Hair follicular keratinocyte (primary cell): ENCODE results near the gene ACSL6. TPM values are rescaled to one million over a fixed set of nuclear protein-coding genes. Genes with fewer than 3 reads are reported as not detected.

ENCODE experiments used
- total RNA-seq: library from RNA; depleted of rRNA; stranded (reverse); fragments of >200 nt; gene quantifications from 2 replicates; pipeline ENCODE4 v1.2.3, GENCODE V29; 2015

The ACSL6 gene, protein sequence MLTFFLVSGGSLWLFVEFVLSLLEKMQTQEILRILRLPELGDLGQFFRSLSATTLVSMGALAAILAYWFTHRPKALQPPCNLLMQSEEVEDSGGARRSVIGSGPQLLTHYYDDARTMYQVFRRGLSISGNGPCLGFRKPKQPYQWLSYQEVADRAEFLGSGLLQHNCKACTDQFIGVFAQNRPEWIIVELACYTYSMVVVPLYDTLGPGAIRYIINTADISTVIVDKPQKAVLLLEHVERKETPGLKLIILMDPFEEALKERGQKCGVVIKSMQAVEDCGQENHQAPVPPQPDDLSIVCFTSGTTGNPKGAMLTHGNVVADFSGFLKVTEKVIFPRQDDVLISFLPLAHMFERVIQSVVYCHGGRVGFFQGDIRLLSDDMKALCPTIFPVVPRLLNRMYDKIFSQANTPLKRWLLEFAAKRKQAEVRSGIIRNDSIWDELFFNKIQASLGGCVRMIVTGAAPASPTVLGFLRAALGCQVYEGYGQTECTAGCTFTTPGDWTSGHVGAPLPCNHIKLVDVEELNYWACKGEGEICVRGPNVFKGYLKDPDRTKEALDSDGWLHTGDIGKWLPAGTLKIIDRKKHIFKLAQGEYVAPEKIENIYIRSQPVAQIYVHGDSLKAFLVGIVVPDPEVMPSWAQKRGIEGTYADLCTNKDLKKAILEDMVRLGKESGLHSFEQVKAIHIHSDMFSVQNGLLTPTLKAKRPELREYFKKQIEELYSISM
- total RNA-seq: 0.39 TPM in 1 of 2 replicates, not detected in the other

DNA sequence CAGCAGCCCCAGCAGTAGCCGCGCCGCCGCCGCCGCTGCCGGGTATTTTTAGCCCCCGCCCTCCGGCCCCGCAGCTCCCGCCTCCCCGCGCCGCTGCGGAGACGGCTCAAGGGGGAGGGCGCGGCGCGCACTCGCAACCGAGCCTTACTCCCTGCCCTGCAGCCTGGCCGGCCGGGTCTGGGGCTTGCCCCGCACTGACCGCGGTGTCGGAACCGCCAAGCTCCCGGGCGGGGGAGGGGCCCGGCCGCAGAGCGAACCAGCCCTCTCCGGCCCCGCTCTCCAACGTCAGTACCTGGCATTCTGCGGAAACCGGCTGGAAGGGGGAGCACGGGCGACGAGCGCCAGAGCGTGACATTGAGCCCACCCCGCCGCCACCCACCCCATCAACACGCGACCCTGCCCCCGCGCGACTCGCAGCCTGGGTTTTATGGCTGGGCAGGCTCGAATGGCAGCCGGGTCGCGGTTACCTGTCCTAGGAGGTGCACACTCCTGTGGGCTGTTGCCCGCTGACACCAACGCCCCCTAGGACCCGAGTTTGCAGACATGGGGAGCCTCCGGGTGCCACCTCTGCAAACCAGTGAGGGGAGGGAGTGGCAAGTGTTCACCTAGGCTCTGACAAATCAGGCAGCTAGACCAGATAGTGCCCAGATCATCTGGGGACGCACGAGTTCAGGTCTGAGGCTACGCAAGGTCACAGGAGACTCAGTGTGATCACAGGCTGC, at the start of gene ACSL6:
Gene ACSL6, minus strand, starts transcription at position 37 of the 722 bp plus-strand sequence. CDS start 105 bp downstream, outside the sequence.

DNA sequence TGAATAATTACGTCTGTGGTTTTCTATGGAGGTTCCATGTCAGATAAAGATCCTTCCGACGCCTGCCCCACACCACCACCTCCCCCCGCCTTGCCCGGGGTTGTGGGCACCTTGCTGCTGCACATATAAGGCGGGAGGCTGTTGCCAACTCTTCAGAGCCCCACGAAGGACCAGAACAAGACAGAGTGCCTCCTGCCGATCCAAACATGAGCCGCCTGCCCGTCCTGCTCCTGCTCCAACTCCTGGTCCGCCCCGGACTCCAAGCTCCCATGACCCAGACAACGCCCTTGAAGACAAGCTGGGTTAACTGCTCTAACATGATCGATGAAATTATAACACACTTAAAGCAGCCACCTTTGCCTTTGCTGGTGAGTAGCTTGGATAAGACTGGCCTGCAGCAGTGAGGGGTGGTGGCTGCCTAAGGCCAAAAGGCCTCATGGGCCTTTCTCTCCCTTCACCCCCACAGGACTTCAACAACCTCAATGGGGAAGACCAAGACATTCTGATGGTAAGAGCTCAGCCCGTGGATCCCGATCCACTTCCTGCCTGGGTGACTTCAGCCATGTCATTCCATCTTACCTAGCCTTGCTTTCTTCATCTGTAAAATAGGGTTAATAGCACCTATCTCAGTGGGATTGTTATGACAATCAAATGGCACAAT, 49.2 kb upstream of the ACSL6 start, which contains the start of gene IL3:
Gene IL3, plus strand, starts transcription at position 155 of the 661 bp plus-strand sequence. Its CDS starts 52 bp downstream, at position 207.

DNA sequence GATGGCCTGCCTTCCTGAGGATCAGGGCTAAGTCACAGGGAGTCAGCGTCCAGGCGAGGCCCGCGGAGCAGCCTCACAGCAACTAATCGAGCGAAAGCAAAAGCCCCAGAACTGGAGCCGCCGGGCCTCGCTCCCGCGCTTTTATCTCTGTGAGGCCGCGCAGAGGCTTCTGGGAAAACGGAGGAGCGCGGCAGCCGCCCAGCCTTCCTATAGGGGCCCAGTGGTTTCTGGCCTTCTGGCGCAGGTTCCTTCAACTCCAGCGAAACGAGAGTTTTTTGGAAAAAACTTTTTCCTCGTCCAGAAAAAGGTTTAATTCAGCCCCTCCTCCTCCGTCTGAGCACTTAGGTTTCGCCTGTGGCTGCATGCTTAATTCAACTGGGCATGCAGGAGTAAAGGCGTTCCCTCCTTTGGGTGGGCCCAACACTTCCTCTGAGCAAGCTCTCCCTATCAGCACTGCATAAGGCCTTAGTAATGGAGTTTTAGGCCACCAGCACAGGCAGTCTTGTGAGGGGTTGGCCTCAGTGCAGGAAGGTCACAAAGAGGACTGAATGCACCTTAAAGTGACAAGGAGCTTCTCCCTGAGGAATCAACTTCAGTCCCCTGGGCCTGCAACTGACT, 65.8 kb downstream of the ACSL6 start, which contains the start of gene MEIKIN:
Gene MEIKIN, minus strand, starts transcription at position 113 of the 618 bp plus-strand sequence. CDS start 158 bp downstream, outside the sequence.

Other genes with a start within 250 kb of the ACSL6 start
- gene FNIP1, start 214.6 kb downstream of the ACSL6 start, total RNA-seq: 10.6 and 14.6 TPM in 2 replicates
- gene MEIKIN, start 66.0 kb downstream of the ACSL6 start, total RNA-seq: not detected in 2 replicates
- not detected in 2 replicates for gene IL3, start 49.0 kb upstream of the ACSL6 start, total RNA-seq
- gene CSF2, start 62.1 kb upstream of the ACSL6 start, total RNA-seq: 16.9 and 49.0 TPM in 2 replicates
- gene P4HA2, start 216.2 kb upstream of the ACSL6 start, total RNA-seq: 70.4 and 112 TPM in 2 replicates
- gene PDLIM4, start 246.0 kb upstream of the ACSL6 start, total RNA-seq: 44.2 and 74.6 TPM in 2 replicates